HG03558 (cell line): ENCODE results near the gene SELENON.

Experiments
- ATAC-seq: cut with Tn5 transposase; IDR thresholded peaks from one replicate; pipeline ENCODE4 v1.9.1; 2021; ENCODE audit warnings: moderate number of reproducible peaks; ENCODE audit not compliant: unreplicated experiment; ENCODE audit errors: extremely low read depth

SELENON gene

DNA sequence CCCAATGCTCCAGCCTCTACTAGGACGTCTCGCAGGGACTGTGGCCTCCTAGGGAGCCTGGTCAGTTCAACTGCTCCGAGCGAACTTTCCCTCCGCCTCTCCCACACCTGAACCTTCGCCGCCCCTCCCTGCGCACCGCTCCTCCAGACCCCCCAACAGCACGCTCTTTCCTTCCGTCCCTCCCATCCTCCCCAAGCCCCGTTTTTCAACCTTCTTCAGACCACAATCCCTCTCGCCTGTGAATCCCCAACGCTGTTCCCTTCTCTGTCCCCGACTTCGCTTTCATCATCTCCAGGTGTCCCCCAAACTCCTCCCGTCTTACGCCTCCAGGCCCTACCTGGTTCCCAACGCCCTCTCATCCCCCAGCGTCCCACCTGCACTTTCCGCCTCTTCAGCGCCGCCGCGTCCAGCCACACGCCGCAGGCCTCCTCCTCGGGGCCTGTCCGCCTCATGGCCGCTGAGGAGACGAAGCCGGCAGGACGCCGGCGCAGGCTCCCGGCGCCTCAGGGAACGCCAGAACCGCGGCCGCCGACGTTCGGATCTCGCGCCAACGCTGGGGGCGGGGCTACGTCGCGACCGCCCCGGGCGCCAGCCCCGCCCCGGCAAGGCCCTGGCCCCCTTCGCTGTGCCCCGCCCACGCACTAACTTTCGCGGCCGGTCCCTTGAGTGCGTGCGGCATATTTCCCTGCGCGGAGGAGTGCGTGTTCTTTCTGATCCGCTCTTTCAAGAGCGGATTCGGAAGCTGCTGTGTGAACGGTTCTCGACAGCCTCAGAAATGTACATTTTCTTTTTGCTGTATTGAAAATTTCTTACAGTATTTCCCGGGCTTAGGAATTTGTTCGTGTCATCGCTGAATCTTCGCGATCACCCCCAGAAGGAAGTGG lies 59.2 kb downstream of the SELENON start, which contains the start of gene AUNIP:
Gene AUNIP, minus strand, starts transcription at position 552 of the 884 bp plus-strand sequence. Its CDS starts 100 bp downstream, at position 452.
- peak; percentile 46 for ATAC-seq

- no peak for ATAC-seq
Measured at GRCh38 chr1:25861316-25862286, 61.6 kb downstream of the SELENON start.

GRCh38 chr1:25862785-25863485 lies 62.9 kb downstream of the SELENON start:
- no peak for ATAC-seq

DNA sequence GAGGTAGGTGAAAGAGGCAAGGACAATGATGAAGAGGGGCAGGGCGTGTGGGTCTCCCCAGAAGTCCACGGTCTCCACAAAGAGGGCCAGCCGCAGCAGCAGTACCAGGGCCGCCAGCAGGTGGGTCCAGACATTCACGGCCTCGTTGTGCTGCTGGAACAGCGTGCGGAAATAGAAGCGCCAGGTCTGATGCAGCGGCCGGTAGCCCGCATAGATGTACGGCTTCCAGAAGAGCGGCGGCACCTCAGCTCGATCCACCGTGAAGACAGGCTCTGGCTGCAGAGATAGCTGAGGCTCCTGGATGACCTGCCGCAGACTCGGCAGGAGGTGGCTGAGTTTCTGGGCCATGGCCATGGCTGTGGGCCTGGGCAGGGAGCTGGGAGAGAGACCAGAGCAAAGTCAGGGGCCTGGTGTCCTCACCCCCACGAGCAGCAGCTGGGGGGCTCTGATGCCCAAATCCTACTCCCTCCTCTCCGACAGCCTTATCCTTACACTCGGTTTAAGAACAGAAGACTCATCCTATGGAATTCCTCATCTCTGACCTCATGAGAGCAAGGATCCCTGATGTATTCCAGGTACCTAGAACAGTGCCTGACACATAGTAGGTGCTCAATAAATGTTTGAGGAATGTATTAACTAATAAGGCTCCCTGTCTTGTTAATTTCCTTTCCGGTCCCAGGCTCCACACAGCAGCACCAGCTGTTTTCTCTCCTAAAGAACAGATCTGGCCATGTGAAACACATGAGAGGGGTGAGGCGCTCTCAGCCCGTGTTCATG lies 63.7 kb downstream of the SELENON start:
- no peak for ATAC-seq

DNA sequence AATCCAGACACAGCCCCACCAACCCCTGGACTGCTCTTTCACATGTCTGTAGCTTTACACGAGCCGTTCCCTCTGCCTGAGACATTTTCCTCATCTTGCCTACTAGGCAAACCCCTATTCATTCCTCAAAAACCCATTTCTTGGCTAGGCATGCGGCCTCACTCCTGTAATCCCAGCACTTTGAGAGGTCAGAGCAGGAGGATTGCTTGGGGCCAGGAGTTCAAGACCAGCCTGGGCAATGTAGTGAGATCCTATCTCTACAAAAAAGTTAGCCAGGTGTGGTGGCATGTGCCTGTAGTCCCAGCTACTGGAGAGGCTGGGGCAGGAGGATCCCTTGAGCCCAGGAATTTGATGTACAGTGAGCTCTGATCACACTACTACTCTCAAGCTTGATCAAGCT lies 64.4 kb downstream of the SELENON start:
- ATAC-seq: no peak

DNA sequence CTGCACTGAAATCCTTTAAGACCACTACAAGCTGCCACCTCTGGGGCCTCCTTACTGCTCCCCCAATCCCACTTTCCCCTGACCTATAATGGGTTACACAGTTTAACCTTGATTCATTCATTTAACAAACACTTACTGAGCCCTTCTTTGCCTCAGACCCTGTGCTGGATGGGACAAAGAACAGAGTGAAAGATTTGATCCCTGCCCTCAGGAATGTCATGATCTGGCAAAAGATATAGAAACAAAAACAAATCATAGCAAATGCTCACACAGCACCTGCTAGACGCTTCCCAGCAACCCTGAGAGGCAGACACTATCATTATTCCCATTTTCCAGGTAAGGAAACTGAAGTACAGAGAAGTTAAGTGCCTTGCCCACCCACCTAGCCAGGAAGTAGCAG lies 66.3 kb downstream of the SELENON start:
- no peak for ATAC-seq

DNA sequence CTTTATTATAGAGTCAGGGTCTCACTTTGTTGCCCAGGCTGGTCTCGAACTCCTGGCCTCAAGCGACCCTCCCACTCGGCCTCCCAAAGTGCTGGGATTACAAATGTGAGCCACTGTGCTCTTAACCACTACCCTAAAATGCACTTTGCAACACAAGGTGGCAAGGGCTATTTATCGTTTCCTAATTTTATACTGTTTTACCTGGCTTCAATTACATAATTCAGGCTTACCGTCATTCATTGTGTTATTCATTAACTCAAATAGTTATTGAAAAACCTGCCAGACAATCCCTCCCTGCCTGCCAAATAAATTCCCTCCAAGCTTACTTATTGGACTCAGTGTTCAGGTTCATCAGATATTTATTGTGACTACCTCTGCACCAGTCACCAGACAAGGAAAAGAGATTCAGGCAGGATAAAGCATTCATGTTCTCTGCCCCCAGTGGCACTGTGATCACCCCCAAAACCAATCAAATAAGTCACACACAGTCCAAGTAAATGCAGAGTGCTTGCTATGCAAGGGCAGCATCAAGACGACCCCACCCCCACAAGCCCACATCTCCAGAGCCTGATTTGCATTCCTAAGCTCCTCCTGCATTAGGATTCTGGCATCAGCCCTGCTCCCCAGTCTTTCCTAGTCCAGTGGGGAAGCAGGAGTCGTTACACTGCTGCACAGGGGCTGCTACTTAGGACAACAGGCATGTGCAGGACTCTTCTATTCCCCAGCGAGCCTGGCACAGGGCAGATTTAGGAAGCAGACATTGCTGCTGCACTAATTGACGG lies 67.4 kb downstream of the SELENON start:
- no peak for ATAC-seq
